ENCODE measurements around the gene BBX.

- TF ChIP-seq CTCF (conservative IDR thresholded peaks at IDR 0.05 in 1 of 2, IDR thresholded peaks at IDR 0.05 in 1 of 2; ENCODE audit: extremely low read depth in 1 of 2, insufficient read depth in 1 of 2, low read depth in 1 of 2, low read length in 2 of 2) (no peak), EZH2 (IDR thresholded peaks at IDR 0.05; ENCODE audit: borderline replicate concordance, low read length) (no peak)
These were observed 299.5 kb downstream of the BBX start for GRCh38 chr3:107822308-107822707.

Data from mammary epithelial cell (primary cell).